Adipose tissue (tissue), 3 donors: ENCODE data around the gene DCLK1. TPM values are rescaled to one million over a fixed set of nuclear protein-coding genes. Genes with fewer than 3 reads are reported as not detected.

Source experiments
- H3K27ac ChIP-seq: one replicate; pipeline ENCODE4 v1.5.1; 2013; ENCODE audit warnings: low read depth, low read length
- WGBS, 3 donors: extraction: QIAGEN DNeasy Blood & Tissue Kit; methylation state at CpG; one replicate each; pipeline ENCODE4 v1.1.7; 2013; 5-methylcytosine and 5-hydroxymethylcytosine counted together
- polyA plus RNA-seq, 3 donors: library from polyadenylated mRNA; stranded (reverse); fragments of 200-250 nt; gene quantifications; one replicate each; pipeline ENCODE4 v1.2.3, GENCODE V29; 2013
- donor health status: healthy with polysubstance abuse.
- donor health status: Bipolar disorder and iron deficiency.
- donor health status: healthy.

Gene DCLK1
- polyA plus RNA-seq, 3 donors, result 1.2 to 113 (median 7.3) TPM

DNA sequence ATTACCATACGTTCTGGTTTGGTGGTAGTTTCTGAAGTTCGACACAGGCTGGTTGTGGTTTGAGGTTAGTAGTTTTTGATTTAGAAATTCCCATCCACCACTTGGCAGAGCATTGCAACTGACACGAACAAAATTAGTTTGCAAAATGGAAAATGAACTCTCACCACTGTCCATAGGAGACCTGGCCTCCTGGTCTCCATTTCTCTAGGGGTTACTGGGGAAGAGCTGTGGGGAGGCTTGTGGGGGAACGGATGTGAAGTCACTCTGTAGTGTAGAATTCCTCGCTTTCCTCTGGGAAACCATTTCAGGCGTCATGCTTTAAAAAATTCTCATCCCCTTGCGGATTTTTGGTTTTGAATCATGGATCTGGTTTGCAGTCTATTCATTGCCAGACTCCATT lies 333.2 kb downstream of the DCLK1 start:
- 57 to 79% (median 69%) methylated on average over 7 of the region's 7 CpGs for WGBS, 3 donors
- no peak overlapping the region for H3K27ac ChIP-seq

DNA sequence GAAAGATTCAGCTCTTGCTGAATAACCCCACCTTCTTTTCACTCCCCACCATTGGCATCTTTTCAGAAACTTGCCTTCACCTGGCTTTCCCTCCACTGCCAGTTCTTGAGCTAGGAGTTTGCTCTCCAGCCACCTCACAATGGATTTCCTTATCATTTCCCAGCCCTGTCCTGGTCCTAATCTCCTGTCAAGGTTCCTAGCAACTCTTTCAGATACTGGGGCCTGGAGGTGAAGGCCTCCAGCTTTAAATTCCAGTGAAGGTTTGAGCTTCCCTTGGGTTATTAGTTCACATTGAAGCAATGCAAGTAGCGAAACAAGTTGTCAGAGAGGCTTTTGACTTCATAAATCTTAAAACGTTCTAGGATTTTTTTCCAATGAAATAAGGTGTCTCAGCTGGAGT lies 333.9 kb downstream of the DCLK1 start:
- no peak overlapping the region for H3K27ac ChIP-seq
- WGBS, 3 donors, result 56 to 67% (median 59%) methylated on average over 2 of the region's 2 CpGs

DNA sequence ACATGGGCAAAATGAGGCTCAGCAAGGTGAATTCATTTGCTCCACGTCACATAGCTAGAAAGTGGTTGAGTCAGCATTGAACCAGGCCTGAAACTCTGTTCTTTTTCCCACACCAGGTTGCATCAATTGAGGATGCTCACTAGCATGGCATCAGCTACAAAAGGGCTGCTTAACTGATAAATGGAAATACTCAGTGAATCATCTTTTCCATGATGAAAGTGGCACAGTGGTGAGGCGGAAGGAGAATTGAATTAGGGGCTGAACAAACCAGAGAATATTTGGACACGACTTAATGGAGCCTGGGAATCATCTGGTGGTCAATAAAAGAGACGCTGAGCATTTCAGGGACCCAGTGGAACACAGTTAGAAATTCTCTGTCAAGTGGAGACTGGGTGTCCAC lies 334.6 kb downstream of the DCLK1 start:
- WGBS, 3 donors, result 64 to 84% (median 84%) methylated on average over 4 of the region's 4 CpGs
- no peak overlapping the region for H3K27ac ChIP-seq

DNA sequence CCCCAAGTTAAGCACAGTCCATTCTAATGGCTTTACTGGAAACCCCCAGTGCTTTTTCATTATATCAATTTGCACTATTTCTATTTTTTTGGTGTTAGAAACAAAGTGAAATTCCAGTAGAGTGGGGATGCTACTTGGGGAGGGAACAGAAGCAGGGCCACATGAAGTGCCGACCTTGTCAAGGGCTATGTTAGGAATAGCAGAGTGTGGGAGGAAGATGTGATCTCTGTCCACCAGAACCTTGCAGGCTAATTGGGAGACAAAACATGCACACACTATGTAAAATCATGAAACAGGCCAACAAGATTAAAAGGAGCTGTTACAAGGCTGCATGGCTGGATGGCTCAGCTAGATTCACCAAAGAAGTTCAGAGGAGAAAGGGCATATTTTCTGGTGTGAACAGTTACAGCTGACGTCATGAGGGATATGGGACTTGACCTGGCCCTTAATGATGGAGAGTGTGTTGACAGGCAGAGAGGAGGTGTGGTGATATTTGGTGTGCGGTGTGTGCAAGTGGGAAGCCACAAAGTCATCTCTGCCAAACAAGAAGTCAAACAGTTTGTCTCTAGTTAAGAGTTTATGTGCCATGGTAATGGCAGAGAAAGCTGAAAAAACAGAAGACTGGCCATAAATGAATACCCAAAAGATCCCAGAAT lies 336.3 kb downstream of the DCLK1 start:
- 75 to 83% (median 82%) methylated on average over 3 of the region's 3 CpGs for WGBS, 3 donors
- no peak overlapping the region for H3K27ac ChIP-seq

DNA sequence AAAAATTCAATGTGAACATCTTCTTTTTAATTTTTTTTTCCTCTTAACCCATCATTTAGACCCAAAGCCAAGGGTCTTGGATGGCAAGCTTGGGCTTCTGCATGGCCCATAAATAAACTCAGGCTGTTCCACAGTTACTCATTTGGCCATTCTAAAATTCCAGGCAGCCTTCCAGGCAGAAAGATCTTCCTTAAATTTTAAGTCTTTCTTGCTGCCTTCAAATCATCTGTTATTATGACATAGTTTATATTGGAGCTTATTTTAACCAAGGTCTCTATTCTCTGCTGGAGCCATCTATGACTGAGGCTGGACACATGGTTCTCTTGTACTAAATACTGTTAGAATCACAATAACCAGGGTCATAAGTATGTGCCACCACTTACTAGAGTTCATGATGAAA lies 337.4 kb downstream of the DCLK1 start:
- no peak overlapping the region for H3K27ac ChIP-seq

DNA sequence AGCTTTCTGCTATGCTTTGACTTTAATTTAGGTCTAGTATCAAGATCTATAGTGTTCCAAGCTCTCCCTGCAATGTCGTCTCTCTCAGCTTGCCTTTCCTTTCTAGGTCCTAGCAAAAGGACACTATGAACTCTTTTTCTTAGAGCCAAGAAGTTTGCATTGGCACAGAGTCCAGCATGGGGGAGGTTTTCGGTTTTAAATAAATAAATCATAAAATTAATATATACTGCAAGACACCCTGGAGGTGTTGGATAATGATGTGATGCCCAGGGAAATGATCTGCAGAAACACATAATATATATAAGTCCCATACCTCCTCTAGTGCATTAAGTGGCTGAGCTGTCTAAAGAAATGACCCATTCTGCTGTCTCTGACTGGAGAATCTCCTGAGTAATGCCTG lies 338.3 kb downstream of the DCLK1 start:
- 63 to 73% (median 67%) methylated on average over 2 of the region's 2 CpGs for WGBS, 3 donors
- H3K27ac ChIP-seq, result no peak overlapping the region

DNA sequence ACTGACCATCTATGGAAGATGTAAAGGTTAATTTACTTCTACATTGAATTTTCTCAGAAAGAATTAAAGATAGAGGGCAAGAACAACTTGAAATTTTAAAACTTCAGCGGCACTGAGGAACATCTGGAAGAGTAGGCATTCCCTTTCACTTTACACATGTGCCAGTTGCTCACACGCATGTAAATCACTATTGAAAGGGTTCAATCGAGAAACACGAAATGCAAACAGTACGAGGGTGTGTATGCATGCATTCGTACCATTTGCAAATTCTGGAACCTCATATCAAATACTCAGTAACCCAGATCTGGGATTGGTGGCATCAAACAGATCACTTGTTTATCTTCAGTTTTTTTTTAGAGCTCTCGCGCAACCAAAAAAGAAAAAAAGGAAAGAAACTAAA lies 339.2 kb downstream of the DCLK1 start:
- no peak overlapping the region for H3K27ac ChIP-seq
- 83 to 92% (median 92%) methylated on average over 8 of the region's 8 CpGs for WGBS, 3 donors

DNA sequence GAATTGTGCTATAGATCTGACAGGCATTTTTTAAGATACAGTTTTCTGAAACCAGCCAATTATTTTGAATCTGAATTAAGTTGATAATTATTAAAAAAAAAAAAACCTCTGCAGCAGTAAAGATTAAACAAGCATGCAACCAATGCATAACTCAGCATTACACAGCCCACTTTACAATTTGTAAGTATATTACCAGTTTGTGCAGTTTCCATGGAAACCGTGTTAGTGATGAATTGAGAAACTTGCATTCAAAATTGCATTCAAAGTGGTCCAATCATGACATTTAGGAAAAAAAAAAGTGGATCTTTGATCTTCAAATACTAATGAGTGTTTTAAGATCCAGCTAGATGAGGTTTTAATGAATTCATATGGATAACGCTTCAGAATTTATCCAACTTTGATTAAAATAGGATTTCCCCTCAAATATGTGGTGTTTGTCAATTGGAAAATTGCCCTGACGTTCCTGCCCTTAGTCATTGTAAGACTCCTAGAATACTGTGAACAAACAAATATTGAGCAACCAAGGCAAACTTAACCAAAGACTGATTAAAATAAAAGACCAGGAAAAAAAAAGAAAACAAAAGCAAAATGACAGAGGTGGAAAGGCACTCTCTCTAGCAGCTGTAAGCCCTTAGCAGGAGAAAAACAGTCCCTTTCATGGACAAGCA lies 339.9 kb downstream of the DCLK1 start:
- H3K27ac ChIP-seq, result no peak overlapping the region
- 44 to 63% (median 56%) methylated on average over 3 of the region's 3 CpGs for WGBS, 3 donors

DNA sequence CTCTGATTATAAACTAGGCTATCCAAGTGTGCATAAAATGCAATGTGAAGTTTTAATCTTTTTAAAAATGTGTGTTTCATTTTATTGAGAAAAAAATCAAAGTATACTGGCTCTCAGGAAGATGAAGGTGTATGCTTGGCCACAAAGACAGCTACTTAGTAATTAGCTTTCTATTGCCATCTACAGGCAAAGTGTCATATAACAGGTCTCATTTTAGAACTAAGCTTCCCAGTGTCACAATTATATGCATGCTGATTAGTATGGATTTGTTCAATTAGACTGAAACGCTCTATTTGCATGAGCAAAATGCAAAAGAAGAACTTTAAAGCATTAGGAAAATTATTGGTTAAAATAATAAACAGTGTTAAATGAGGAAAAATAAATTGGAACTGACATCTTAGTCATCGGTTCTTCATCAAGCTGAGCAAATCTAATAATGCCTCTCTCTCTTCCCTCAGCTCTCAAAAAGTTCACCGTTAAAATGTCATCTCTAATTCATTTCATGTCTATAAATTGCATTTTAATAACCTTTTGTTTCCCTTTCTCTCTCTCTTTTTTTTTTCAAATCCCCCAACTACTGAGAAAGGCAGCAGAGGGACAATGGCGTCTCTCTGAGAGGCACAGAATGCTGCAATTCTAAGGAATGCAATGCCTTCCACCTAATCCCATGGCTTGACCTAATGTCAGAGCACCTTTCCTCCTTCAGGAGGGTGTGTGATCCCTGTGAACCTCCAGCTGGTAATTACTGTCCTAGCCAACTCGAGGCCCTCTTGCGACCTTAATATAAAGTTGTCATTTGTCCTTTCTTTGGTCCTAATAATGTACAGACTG lies 341.6 kb downstream of the DCLK1 start:
- 60 to 75% (median 73%) methylated on average over 6 of the region's 6 CpGs for WGBS, 3 donors
- no peak overlapping the region for H3K27ac ChIP-seq

DNA sequence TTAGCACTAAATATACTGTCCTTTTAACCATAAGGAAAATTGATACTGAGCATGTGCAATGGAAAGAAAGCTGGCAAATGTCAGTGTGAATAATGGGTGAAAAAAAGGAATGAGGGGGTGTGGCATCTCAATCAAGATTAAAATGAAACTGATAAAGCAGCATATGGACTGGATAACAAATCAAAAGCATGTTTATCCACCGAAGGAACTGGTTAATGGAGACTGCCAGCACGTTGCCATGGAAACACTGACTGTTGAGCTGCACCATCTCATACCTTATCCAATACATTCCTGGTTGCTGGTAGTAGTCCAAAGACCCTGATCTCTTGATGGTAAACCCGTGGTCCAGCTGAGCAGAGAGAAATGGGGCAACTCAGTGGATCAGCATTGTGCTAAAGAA lies 343.2 kb downstream of the DCLK1 start:
- H3K27ac ChIP-seq, result no peak overlapping the region
- WGBS, 3 donors, result 52 to 70% (median 59%) methylated on average over 3 of the region's 3 CpGs

DNA sequence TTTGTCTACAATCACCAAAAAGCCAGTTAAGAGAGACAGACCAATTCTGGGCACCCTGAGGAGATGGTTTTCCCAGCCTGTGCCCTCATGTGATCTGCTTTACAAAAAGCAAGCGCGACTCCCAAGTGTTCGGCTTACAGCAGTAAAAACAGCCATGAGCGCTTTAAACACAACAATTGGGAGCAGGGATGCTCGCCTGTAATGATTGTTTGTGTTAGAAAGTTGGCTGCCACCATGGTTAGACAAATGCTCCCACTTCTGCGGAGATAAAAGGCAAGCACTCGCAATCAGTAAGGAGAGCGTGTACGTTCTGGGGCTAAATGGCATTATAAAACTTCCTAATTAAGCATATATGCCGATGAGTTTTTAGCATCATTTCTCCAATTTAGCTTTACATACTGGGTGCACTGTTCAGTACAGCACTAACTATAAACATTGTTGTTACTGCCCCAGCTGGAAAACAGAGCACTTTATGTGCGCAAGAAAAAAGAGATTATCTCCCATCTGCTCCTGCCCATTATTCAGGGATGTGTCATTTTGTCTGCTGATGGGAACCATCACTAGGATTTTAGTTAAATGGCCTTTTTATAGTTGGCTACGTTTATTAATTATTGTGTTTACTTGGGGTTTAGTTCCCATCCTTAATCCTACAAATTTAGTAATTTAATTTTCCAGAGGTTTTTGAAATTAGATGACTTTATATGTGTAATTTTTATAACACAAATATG lies 345.4 kb downstream of the DCLK1 start:
- WGBS, 3 donors, result 68 to 86% (median 78%) methylated on average over 12 of the region's 12 CpGs
- H3K27ac ChIP-seq, result no peak overlapping the region

DNA sequence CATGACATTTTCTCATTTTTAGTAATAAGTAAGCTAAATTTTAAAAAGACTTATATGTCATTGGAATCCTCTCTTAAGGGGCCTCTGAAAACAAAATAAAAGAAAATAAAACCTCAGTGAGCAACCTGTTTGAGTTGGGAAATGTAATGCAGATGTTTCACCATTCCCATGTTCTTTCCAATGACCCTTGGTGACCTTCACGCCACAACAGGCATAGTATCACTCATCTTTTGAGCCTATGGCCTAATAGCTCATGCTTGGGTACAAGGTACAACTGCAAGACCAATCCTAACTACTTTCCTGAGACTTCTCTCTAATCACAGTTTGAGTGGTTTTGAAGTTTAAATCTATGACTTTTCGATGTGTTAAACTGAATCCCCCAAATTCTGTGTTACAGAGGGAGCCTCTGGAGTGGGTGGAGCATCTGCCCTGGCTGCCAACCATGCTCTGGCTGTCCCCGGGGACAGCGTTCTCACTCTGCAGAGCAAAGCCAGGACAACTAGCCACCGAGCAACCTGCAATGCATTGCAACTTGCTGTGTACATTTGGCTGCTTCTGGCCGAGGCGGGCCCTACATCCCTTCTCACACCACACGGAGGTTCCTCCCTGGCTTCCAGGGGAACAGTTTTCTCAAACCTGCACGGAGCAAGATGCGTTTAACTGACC lies 346.8 kb downstream of the DCLK1 start:
- 79 to 82% (median 80%) methylated on average over 10 of the region's 10 CpGs for WGBS, 3 donors
- no peak overlapping the region for H3K27ac ChIP-seq

DNA sequence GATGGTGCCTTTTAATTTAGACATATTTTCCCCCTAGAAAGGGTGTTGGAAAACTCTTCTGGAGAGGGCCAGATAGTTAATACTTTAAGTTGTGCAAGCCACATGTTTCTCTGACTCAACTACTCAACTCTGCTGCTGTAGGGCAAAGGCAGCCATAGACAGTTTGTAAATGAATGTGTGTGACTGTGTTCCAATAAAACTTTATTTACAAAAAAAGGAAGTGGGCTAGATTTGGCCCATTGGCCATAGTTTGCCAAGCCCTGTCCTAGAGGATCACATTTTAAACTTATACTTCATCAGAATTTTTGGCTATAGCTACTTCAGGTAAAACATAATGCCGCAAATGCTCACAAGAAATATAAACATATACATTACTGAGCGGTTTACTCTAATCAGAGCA lies 348.4 kb downstream of the DCLK1 start:
- WGBS, 3 donors, result 93 to 99% (median 94%) methylated on average over 2 of the region's 2 CpGs
- H3K27ac ChIP-seq, result no peak overlapping the region

DNA sequence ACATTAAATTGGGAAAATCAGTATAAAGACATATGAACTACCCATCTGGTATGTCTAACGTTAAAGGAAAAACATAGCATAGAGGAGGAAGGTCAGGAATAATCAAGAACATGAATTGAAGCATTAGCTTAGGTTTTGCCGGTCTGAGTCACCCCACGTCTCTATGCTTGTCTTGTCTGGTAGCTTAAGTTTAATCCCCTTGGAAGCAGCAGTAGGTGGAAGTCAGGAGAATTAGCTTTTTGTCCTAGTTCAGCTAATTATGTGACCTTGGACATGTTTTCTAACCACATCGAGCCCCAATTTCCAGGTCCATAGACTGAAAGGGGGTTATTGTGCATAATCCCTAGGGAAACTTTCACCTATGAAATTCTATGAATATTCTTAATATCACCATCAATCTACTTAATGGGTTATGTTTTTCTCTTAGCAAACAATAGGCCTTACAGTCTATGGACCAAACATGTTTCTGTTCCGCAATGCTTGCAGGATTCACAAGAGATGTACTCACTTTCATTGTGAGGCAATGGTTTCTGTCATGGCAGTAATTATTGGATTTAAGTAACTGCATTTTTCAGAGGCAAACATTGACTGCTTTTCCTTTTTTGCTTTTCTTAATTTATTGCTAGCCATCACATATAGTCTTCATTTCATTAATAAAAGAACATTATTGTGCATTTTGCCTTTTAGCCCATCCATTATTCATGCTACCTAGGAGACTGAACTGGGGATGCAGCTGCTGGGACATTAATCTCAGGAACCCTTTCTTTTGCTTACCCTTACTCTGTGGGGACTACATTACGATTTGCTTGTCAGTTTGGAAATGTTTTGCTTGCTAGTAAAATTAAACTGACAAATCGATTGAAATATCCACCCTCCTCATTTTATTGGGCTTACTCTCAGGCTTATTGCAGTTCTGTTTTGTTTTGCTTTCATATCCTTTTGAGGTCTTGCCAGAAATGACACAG lies 349.9 kb downstream of the DCLK1 start:
- H3K27ac ChIP-seq, result no peak overlapping the region
- 61 to 78% (median 76%) methylated on average over 7 of the region's 7 CpGs for WGBS, 3 donors

DNA sequence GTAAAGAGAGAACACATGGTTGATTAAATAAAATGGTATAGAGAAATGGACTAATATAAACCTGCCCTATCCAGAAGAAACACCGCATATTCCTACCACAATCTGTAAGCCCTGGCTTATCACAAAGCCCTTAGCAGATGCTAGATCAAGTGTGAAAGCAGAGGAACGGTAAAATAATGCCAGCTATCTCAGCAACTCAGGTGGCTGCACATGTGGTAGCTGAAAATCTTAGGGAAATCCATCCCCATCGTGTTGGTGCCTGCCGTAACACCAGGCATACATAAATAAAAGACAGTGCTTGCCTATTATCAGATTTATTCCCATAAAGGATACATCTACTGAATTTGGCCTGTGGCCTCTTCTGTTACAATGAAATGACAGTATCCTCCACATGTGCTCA lies 350.6 kb downstream of the DCLK1 start:
- 76 to 87% (median 86%) methylated on average over 4 of the region's 4 CpGs for WGBS, 3 donors
- H3K27ac ChIP-seq, result no peak overlapping the region

DNA sequence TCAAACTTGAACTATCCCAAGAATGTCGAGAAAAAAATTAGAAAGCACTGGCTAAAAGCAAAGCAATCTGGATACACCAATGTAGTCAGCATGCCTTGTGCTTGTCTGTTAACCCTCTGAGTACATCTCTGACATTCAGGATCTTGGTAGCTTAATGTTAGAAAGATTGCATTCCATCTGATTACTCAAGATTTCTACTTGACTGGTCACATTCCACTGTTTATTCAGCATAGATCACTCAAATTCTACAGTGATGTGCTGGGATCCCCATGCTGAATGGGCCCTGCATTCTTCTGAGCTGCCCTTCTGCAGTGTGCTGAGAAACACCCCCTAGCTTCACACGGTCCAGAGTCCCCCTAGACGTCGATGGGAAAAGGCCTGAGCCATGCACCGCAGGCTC lies 359.3 kb downstream of the DCLK1 start:
- 28 to 58% (median 41%) methylated on average over 5 of the region's 5 CpGs for WGBS, 3 donors

DNA sequence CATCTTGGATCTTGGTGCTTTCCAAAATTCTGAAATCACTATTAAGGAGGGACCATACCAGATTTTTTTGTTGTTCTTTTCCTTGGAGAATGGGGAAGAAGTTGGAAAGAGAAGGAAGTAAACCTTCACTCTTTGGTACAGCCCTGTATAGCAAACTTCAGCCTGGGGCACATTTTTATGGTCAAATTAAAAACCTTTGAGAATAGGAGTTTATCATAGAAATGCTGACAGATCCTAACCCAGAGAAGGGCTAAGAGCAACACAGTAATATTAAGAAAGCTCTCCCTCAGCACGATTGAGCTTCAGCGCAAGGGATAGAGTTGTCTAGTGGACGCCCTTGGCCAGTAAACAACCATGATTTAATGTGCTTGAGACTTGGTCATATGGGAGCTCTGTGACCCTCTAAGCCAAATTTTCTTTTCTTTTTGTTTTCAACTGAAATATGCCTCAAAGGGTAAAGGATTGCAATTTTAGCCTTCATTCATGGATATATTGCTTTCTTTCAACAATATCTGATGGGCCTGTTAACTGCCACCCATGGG lies 360.4 kb downstream of the DCLK1 start:
- 55 to 87% (median 65%) methylated on average over 3 of the region's 3 CpGs for WGBS, 3 donors
- no peak overlapping the region for H3K27ac ChIP-seq

More for the DNA sequence above, 359.3 kb downstream of the DCLK1 start:
- H3K27ac ChIP-seq, result no peak overlapping the region
